ENCODE results near the gene PTPRN2. TPM values are rescaled to one million over a fixed set of nuclear protein-coding genes. Genes with fewer than 3 reads are reported as not detected.

Gene PTPRN2
- polyA plus RNA-seq, 1 of the 3 experiments (the other 2 are of a cell fraction), result 4.0 TPM

GRCh38 chr7:158039270-158039669, 548.4 kb downstream of the PTPRN2 start (continued):
- TF ChIP-seq ZBTB33 (IDR thresholded peaks at IDR 0.05; ENCODE audit: borderline replicate concordance, low read depth), result no peak
- TF ChIP-seq CTCF (IDR thresholded peaks at IDR 0.05), result no peak

- ChIA-PET POLR2A (no interaction called here), CTCF (no interaction called here)
- Histone ChIP-seq H3K4me1 (ENCODE audit: control insufficient read depth in 1 of 2, insufficient read depth in 2 of 2, low read depth in 1 of 2, low read length in 1 of 2) (peaks cover 0 to 19% of the 10 kb centered on the region in 2 experiments; a peak in 1 of 4 replicates), H3K27me3 (ENCODE audit: insufficient read depth) (no peaks in the 10 kb centered on the region), H3K9ac (no peak overlapping the region), H3K36me3 (replicated peaks in 1 of 2; ENCODE audit: control insufficient read depth in 1 of 2, insufficient read depth in 2 of 2, low read length in 1 of 2) (no peaks in the 10 kb centered on the region), H3K4me2 (no peak overlapping the region), H3K4me3 (ENCODE audit: low read depth in 2 of 2, low read length in 1 of 2) (no peak overlapping the region), H3K79me2 (ENCODE audit: insufficient read depth) (no peaks in the 10 kb centered on the region), H2AFZ (ENCODE audit: low read depth) (no peak overlapping the region), H3K27ac (ENCODE audit: low read depth in 2 of 2, low read length in 1 of 2) (no peak overlapping the region), H3F3A (replicated peaks; ENCODE audit: insufficient read depth) (no peaks in the 10 kb centered on the region), H3K9me2 (no peaks in the 10 kb centered on the region), H3K9me3 (no peaks in the 10 kb centered on the region), H4K20me1 (ENCODE audit: insufficient read depth) (no peaks in the 10 kb centered on the region)
- no peak for TF ChIP-seq RFX5 (IDR thresholded peaks at IDR 0.05; ENCODE audit: low read length)
- no peak for TF ChIP-seq EP300 (IDR thresholded peaks at IDR 0.05; ENCODE audit: borderline replicate concordance in 1 of 2, low read depth in 1 of 2, low read length in 1 of 2)
- no peak for TF ChIP-seq TAF1 (IDR thresholded peaks at IDR 0.05; ENCODE audit: borderline replicate concordance, low read depth, low read length)
- 45% methylated on average over 7 of the region's 7 CpGs for WGBS (ENCODE audit: low lambda C conversion rate)
- no peak for DNase-seq
Measured at GRCh38 chr7:158037211-158037610, 550.4 kb downstream of the PTPRN2 start.

- Histone ChIP-seq H3F3A (replicated peaks; ENCODE audit: insufficient read depth) (no peaks in the 10 kb centered on the region), H3K36me3 (replicated peaks in 1 of 2; ENCODE audit: control insufficient read depth in 1 of 2, insufficient read depth in 2 of 2, low read length in 1 of 2) (no peaks in the 10 kb centered on the region), H3K9me2 (no peaks in the 10 kb centered on the region), H3K27me3 (ENCODE audit: insufficient read depth) (no peaks in the 10 kb centered on the region), H3K4me1 (ENCODE audit: control insufficient read depth in 1 of 2, insufficient read depth in 2 of 2, low read depth in 1 of 2, low read length in 1 of 2) (peaks cover 0 to 35% of the 10 kb centered on the region in 2 experiments; a peak in 2 of 4 replicates), H2AFZ (ENCODE audit: low read depth) (no peak overlapping the region), H3K9ac (no peak overlapping the region), H4K20me1 (ENCODE audit: insufficient read depth) (no peaks in the 10 kb centered on the region), H3K4me3 (ENCODE audit: low read depth in 2 of 2, low read length in 1 of 2) (no peak overlapping the region), H3K79me2 (ENCODE audit: insufficient read depth) (no peaks in the 10 kb centered on the region), H3K27ac (ENCODE audit: low read depth in 2 of 2, low read length in 1 of 2) (no peak overlapping the region), H3K4me2 (no peak overlapping the region), H3K9me3 (no peaks in the 10 kb centered on the region)
- WGBS (ENCODE audit: low lambda C conversion rate), result 38% methylated on average over 3 of the region's 4 CpGs
- TF ChIP-seq YY1 (IDR thresholded peaks at IDR 0.05; ENCODE audit: low read depth), result no peak
- TF ChIP-seq CTCF (IDR thresholded peaks at IDR 0.05), result no peak
- no peak for TF ChIP-seq JUND (IDR thresholded peaks at IDR 0.05)
- no peak for TF ChIP-seq GATA2 (CRISPR knock-in tag; IDR thresholded peaks at IDR 0.05)
- no peak for TF ChIP-seq TAF1 (IDR thresholded peaks at IDR 0.05; ENCODE audit: borderline replicate concordance, low read depth, low read length)
- TF ChIP-seq MEF2A (IDR thresholded peaks at IDR 0.05; ENCODE audit: borderline replicate concordance, low read depth), result no peak
- TF ChIP-seq RCOR1 (IDR thresholded peaks at IDR 0.05; ENCODE audit: low read length), result no peak
- no peak for TF ChIP-seq NFIC (IDR thresholded peaks at IDR 0.05; ENCODE audit: borderline replicate concordance)
- no peak for TF ChIP-seq TEAD4 (IDR thresholded peaks at IDR 0.05; ENCODE audit: borderline replicate concordance, insufficient read depth)
- TF ChIP-seq PBX3 (IDR thresholded peaks at IDR 0.05), result no peak
- no peak for TF ChIP-seq USF1 (IDR thresholded peaks at IDR 0.05; ENCODE audit: borderline replicate concordance, low read depth)
- no peak for TF ChIP-seq ELF1 (IDR thresholded peaks at IDR 0.05)
- ChIA-PET CTCF (interaction anchor here (0.9 kb wide), 1 partner anchor 9 kb away, joined by 3 read pairs; no protein-coding TSS in a partner anchor), POLR2A (no interaction called here)
- no peak for DNase-seq
Measured at GRCh38 chr7:158035343-158035742, 552.3 kb downstream of the PTPRN2 start.
